ENCODE measurements around the gene TNFAIP8L1.

Gene TNFAIP8L1

DNA sequence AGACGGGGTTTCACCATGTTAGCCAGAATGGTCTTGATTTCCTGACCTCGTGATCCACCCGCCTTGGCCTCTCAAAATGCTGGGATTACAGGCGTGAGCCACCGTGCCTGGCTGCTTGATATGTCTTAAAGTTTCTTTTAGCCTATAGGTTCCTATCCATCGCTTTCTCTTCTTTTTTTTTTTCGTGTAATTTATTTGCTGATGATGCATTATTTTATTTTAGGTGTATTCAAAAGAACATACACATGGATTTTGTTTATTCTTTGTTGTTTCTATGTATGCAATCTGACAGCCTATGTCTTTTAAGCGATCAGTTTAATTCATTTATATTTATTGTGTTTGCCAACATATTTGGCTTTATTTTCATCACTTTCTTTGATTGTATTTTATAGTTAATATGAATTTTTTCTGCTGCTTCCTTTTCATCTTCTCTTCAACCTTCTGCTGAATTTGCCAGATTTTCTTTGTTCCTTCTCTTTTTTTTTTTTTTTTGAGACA, 26.0 kb upstream of the TNFAIP8L1 start:
- no peak for DNase-seq

DNA sequence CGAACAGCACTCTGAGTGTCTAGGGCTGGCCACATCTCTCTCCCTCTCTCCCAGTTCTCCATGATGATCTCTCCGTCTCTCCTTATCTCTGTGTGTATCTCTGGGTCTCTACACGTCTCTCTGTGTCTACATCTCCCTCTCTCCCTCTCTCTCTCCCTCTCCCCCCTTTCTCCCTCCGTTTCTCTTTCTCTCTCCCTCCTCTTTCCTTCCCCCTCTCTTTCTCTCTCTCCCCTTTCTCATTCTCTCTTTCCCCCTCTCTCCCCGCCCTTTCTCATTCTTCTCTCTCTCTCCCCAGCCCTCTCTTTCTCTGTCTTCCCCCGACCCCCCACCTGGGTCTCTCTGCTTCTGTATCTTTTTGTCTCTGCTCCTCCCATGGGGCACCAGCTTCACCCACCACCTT, 21.3 kb upstream of the TNFAIP8L1 start:
- no peak for DNase-seq

- DNase-seq: no peak
These were observed 19.5 kb upstream of the TNFAIP8L1 start for GRCh38 chr19:4619668-4620294.

DNA sequence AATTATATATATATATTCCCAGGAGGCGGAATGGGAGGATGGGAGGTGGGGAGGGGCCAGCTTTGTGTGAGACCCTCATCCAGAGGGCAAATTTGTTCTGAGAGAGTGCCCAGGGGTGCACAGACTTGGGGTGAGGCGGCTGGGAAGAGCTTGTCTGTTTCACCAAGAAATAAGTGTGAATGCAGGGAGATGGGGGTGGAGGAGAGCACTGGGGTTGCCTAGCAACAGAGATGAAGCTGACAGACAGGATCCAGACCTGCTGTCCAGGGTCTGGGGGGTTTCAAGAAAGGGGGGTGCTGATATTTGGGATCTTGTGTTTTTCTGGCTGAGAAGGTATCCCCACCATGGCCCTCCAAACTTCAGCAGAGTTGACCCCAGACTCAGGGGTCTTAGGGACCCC, 18.6 kb upstream of the TNFAIP8L1 start:
- no peak for DNase-seq

GRCh38 chr19:4622695-4623421, 16.5 kb upstream of the TNFAIP8L1 start:
- DNase-seq: no peak

GRCh38 chr19:4624301-4624700, 15.0 kb upstream of the TNFAIP8L1 start:
- no peak for DNase-seq

DNA sequence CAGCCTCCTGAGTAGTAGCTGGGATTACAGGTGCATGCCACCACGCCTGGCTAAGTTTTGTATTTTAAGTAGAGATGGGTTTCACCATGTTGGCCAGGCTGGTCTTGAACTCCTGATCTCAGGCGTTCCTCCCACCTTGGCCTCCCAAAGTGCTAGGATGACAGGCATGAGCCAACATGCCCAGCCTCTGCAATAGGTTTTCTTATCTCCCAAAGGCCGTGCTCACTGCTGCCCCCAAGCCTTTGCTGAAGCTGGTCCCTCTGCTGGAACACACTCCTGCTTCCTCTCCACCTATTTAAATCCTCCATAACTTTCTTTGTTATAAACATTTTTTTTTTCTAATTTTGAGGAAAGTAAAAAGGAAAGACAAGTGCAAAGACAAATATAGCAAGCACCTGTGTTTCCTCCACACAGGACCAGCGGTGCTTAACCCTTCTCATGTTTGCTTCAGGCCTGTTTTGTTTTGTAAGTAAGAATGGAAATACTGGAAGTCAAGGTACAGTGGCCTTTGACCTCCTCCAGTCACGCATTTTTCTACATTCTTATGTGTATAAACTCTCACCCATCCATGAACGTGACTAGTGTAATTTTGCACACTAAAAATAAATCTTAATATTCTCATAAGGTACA, 14.5 kb upstream of the TNFAIP8L1 start:
- DNase-seq: no peak

DNA sequence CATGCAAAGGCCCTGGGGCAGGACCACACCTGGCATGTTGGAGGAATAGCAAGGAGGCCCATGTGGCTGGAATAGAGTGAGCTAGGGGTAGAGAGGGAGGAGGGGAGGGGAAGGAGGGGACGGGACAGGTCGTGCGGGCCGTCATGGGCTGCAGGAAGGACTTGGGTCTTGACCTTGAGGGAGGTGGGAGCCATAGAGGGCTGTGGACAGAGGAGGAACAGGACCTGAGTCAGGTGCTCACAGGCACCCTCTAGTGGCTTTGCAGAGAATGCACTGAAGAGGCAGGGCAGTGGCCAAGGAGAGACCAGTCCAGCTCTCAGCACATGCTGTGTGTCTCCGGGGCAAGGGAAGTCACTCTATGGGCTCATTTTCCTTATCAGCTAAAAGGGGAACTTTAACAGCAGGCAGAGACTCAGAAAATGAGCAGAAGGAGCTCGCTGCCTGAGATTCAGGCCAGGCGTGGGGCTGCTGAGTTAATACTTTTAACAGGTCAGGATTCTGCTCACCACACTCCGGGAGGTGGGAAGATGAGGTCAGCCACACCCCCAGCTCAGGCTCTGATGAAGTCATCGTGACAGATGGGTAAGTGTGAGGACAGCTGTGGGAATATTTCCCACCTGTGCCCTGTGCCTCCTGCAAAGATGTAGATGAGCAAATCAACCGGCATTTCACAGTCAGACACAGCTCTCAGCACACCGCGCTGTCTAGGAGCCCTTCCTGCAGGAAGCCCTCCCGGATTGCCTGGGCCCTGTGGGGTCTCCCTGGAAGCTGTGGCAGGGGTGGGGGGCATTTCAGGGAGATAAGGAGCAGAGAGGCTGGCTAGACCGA, 6.0 kb upstream of the TNFAIP8L1 start:
- peak in 1 of 2 experiments; percentile 28 for DNase-seq

- no peak for DNase-seq
These were observed 3.6 kb upstream of the TNFAIP8L1 start for GRCh38 chr19:4635754-4636116.

GRCh38 chr19:4636151-4636717, 3.1 kb upstream of the TNFAIP8L1 start:
- DNase-seq: peak; percentile 61 to 65

- DNase-seq: no peak
These were observed 2.6 kb upstream of the TNFAIP8L1 start for GRCh38 chr19:4636761-4637160.

DNA sequence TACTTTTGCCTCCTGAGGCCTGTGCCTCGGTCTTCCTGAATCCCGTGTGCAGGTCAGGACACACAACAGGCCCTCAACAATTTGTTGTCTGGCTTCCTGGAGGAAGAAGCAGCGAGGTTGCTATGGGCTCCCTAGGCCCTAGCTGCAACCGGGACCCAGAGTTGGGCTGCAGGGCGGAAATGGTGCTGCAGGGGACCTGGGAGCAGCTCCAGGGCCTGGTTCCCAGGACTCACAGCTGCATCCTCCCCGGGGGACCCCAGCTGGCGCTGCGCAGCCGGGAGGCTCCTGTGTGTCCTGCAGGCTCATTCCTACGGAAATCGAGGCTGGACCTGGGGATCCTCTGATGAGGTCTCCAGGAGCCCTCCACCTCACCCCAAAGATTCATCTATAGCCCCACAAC, 999 bp upstream of the TNFAIP8L1 start:
- DNase-seq: no peak

DNA sequence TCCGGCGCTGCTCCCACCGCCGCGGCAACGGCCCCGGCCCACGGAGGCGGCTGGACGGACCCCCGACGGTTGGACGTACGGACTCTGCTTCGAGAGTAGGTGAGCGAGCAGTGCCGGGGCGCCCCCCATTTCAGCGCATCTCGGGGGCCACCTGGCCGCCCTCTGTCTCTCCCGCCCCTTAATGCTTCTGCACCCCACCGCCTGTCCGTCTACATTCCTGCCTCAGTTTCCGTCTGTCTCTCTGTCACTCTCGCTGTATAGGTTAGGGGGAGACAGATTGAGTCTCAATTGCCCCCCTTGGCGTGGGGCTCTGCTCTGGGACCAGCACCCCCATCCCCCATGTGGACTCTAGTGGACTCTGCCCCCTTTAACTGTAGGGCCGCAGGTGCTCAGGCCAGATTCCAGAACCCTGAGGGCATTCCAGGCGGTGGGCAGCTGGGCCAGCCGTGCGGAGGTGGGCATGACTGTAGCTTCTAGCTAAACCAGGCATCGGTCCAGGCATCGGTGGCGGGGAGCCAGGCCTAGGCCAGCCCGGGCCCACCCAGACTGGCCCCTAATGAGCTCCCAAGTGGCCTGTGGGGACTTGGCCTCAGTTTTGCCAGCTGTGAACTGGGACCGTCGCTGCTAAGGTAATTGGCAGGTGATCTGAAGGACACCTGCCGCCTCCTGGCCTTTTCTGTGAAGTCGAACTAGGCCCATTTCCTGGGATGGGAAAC, 373 bp downstream of the TNFAIP8L1 start:
- no peak for DNase-seq

GRCh38 chr19:4640247-4641000, 1.1 kb downstream of the TNFAIP8L1 start:
- DNase-seq: no peak

- no peak for DNase-seq
These were observed 1.8 kb downstream of the TNFAIP8L1 start for GRCh38 chr19:4641132-4641531.

- no peak for DNase-seq
These were observed 3.3 kb downstream of the TNFAIP8L1 start for GRCh38 chr19:4642625-4643024.

GRCh38 chr19:4645718-4646117, 6.4 kb downstream of the TNFAIP8L1 start:
- no peak for DNase-seq

DNA sequence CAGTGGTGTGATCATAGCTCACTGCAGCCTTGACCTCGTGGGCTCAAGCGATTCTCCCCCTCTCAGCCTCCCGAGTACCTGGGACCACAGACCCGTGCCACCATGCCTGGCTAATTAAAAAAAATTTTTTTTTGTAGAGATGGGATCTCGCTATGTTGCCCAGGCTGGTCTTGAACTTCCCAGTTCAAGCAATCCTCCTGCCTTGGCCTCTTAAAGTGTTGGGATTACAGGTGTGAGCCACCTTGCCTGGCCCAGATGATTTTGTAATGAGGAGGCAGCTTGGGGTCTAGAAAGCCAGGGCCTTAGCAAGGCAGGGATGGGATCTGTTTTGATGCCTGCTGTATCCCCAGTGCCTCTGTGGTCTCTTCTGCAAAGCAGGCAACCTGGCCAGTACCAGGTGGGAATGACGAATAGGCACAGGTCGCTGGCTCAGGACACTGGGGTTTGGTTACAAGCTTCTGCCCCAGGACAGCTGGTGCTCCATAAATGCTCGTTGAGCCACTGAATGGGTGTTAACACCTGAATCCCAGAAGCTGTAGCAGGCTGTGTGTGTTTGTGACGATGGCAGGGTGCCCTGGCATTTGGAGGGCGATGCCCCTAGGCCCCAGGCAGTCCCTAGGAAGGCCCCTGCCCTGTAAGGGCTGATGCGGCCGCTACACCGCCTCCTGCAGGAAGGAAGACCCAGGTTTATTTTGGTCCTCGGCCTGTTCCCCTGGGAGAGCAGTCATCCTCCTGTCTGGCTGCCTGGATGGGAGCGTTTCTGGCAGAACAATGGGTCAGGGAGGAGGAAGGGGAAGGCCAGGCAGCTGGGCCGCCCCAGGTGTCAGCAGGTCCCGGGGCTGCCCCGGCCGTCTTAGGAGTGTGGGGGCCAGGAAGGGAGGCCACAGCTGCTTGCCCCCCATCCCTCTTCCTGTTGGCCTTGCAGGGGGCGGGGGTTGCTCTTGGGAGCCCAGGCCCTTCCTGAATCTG, 8.6 kb downstream of the TNFAIP8L1 start:
- DNase-seq: no peak

DNA sequence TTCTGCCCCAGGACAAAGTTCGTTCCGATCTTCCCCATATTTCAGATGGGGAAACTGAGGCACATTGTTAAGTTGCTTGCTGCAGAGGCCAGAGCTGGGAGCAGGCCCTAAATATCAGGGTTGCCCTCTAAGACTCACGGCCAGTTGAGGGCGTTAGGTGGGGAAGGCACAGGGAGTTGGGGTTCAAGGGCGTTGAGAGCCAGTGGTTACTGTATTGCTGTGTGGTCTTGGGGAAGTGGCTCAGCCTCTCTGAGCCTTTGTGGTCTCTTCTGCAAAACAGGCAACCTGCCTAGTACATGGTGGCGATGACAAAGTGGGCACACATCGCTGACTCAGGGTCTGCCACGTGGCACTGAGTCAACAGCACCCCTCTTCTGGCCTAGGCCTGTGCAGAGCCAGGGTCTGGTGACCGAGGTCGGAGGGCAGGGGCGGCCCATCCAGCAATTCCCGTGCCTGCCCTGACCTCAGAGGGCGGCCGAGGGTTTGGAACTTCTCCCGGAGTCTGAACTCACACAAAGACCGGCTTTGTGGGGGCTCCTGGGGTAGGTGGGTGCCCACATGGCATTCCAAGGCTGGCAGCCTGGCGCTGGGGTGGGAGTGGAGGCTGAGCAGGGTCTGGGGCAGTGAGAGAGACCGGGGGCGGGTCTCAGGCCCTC, 10.2 kb downstream of the TNFAIP8L1 start:
- DNase-seq: no peak

- DNase-seq: no peak
These were observed 10.8 kb downstream of the TNFAIP8L1 start for GRCh38 chr19:4650159-4650558.
